Stimulated activated CD4-positive, alpha-beta T cell treated with anti-CD3 and anti-CD28 coated beads, Interleukin-1b, Interleukin-23, amount 100 ng/mL, for 48 hours (primary cell): Measurements from ENCODE around the gene SUMO1.

Experiments
- DNase-seq: peaks from one replicate; pipeline ENCODE4 v3.0.0-alpha.2; 2020

SUMO1 gene

GRCh38 chr2:202194418-202194817 lies 44.0 kb downstream of the SUMO1 start:
- DNase-seq = no peak

GRCh38 chr2:202193881-202194353 lies 44.5 kb downstream of the SUMO1 start:
- no peak for DNase-seq

- no peak for DNase-seq
Observed at GRCh38 chr2:202193305-202193704, 45.1 kb downstream of the SUMO1 start.

GRCh38 chr2:202187570-202187969 lies 50.8 kb downstream of the SUMO1 start:
- no peak for DNase-seq

GRCh38 chr2:202186641-202187202 lies 51.7 kb downstream of the SUMO1 start:
- DNase-seq = no peak

GRCh38 chr2:202185156-202185555 lies 53.2 kb downstream of the SUMO1 start:
- DNase-seq = no peak

GRCh38 chr2:202184557-202184956 lies 53.8 kb downstream of the SUMO1 start:
- DNase-seq = no peak

GRCh38 chr2:202178346-202178958 lies 59.9 kb downstream of the SUMO1 start:
- DNase-seq = peak; percentile 42

- peak; percentile 7 for DNase-seq
Observed at GRCh38 chr2:202172439-202173211, 65.8 kb downstream of the SUMO1 start.

- peak; percentile 3 for DNase-seq
Observed at GRCh38 chr2:202171241-202171825, 67.1 kb downstream of the SUMO1 start.

GRCh38 chr2:202169832-202170424 lies 68.5 kb downstream of the SUMO1 start:
- no peak for DNase-seq

GRCh38 chr2:202169131-202169530 lies 69.3 kb downstream of the SUMO1 start:
- no peak for DNase-seq

GRCh38 chr2:202165945-202166344 lies 72.5 kb downstream of the SUMO1 start:
- no peak for DNase-seq

- DNase-seq = no peak
Observed at GRCh38 chr2:202165208-202165607, 73.2 kb downstream of the SUMO1 start.

- DNase-seq = no peak
Observed at GRCh38 chr2:202164411-202164810, 74.0 kb downstream of the SUMO1 start.

- no peak for DNase-seq
Observed at GRCh38 chr2:202161151-202161835, 77.1 kb downstream of the SUMO1 start.

- no peak for DNase-seq
Observed at GRCh38 chr2:202158796-202159195, 79.6 kb downstream of the SUMO1 start.

- DNase-seq = no peak
Observed at GRCh38 chr2:202157211-202157990, 81.0 kb downstream of the SUMO1 start.
